ENCODE measurements around the gene CDH23.

GRCh38 chr10:71372882-71373495, 23.7 kb upstream of the CDH23 start:
- TF ChIP-seq CTCF (IDR thresholded peaks at IDR 0.05) (no peak), POLR2A (IDR thresholded peaks at IDR 0.05) (no peak)
